Caco-2 (cell line): ENCODE measurements around the gene CACNA1I. TPM values are rescaled to one million over a fixed set of nuclear protein-coding genes. Genes with fewer than 3 reads are reported as not detected.
A peak's percentile ranks its signal among the peaks of the same experiment; 100 is the strongest.

Source experiments
- BruUV-seq: library from RNA; stranded (reverse); fragments of 400-500 nt; replicated peaks from 2 replicates; lab custom pipeline; 2021; lab: Mats Ljungman, UMichigan
- CTCF ChIA-PET: fragments of 300-600 bp; sonication (Branson Sonifier 250); formaldehyde crosslinking; loops from one replicate; lab custom pipeline; 2022; ENCODE audit warnings: antibody characterized with exemption; lab: Charles Lee
- POLR2A ChIA-PET: fragments of 300-600 bp; sonication (Branson Sonifier 250); formaldehyde crosslinking; loops from one replicate; lab custom pipeline; 2022; ENCODE audit warnings: antibody characterized with exemption; lab: Charles Lee
- DNase-seq, 2 experiments: peaks; one replicate each; pipeline versions ENCODE4 v3.0.0 to v3.0.0-alpha.2; 2020 to 2022
- H3K27me3 ChIP-seq: replicated peaks from 2 replicates; pipeline ENCODE4 v1.6.0; 2011; ENCODE audit warnings: low read length; ENCODE audit not compliant: control insufficient read depth, insufficient read depth
- H3K36me3 ChIP-seq: 2 replicates; pipeline ENCODE4 v1.5.1; 2011; ENCODE audit warnings: low read length; ENCODE audit not compliant: control insufficient read depth, insufficient read depth
- H3K4me1 ChIP-seq: fragments of 250-450 bp; sonication (Bioruptor Pico); 2 replicates; pipeline ENCODE4 v1.5.1; 2020; ENCODE audit warnings: mild to moderate bottlenecking
- H3K4me3 ChIP-seq: 2 replicates; pipeline ENCODE4 v1.5.1; 2011; ENCODE audit warnings: low read depth, mild to moderate bottlenecking, control low read depth, low read length
- H3K9me3 ChIP-seq: fragments of 250-450 bp; sonication (Bioruptor Pico); 2 replicates; pipeline ENCODE4 v1.5.1; 2020; ENCODE audit warnings: mild to moderate bottlenecking, moderate library complexity
- H3K27ac Mint-ChIP-seq: one replicate; pipeline ENCODE4 v1.8.0; 2022; ENCODE audit warnings: mixed read lengths; ENCODE audit not compliant: unreplicated experiment
- H3K27me3 Mint-ChIP-seq: one replicate; pipeline ENCODE4 v1.8.0; 2022; ENCODE audit warnings: mixed read lengths; ENCODE audit not compliant: insufficient read depth, unreplicated experiment
- H3K36me3 Mint-ChIP-seq: one replicate; pipeline ENCODE4 v1.8.0; 2022; ENCODE audit warnings: mild to moderate bottlenecking, mixed read lengths; ENCODE audit not compliant: insufficient read depth, unreplicated experiment
- H3K4me1 Mint-ChIP-seq: one replicate; pipeline ENCODE4 v1.8.0; 2022; ENCODE audit warnings: low read depth, mixed read lengths; ENCODE audit not compliant: unreplicated experiment
- H3K4me3 Mint-ChIP-seq: one replicate; pipeline ENCODE4 v1.8.0; 2022; ENCODE audit warnings: mild to moderate bottlenecking, moderate library complexity, mixed read lengths; ENCODE audit not compliant: unreplicated experiment
- H3K9me3 Mint-ChIP-seq: one replicate; pipeline ENCODE4 v1.8.0; 2022; ENCODE audit warnings: mixed read lengths; ENCODE audit not compliant: unreplicated experiment
- intact Hi-C: fragments of 100-400 bp; cut with micrococcal nuclease; formaldehyde crosslinking; loops from one replicate; pipeline ENCODE4 v1.10.0; 2022; ENCODE audit not compliant: unreplicated experiment
- total RNA-seq: library from RNA; stranded (reverse); gene quantifications from 2 replicates; pipeline ENCODE4 v1.2.3, GENCODE V29; 2022
- TF ChIP-seq, protein P1 (sequence below), 2 experiments: fragments of 200-600 bp in 1 of 2; IDR thresholded peaks; 1 replicate in 1 of 2; 2 replicates in 1 of 2; pipeline versions ENCODE4 v1.5.1 to v1.8.0; 2011 to 2022; ENCODE audit warnings: antibody characterized with exemption in 1 of 2, control low read depth in 1 of 2, inconsistent platforms in 1 of 2, low read depth in 1 of 2, low read length in 1 of 2, mild to moderate bottlenecking in 1 of 2, moderate library complexity in 1 of 2; ENCODE audit not compliant: insufficient read depth in 1 of 2, severe bottlenecking in 1 of 2, unreplicated experiment in 1 of 2

Gene CACNA1I
- total RNA-seq, 1 experiment from 2014 or later: not detected

DNA sequence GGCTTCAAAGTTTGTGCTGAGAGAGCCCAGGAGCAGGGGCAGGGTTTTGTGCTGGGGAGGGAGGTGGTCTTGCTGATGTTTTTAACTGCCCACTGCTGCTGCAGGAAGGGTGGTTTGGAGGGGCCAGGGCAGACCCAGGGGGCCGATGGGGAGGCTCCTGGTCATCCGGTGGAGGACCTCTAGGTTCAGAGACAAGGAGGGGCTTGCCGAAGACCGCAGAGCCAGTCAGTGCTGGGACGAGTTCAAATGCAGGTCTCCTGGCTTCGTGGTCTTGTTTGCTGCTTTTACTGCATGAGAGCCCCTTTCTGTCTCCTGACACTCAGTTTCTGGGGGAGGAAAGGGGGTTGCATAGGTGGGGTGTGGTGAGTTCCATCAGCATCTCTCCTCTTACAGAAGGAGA lies 26.0 kb downstream of the CACNA1I start:
- H3K9me3 ChIP-seq: no peaks in the 10 kb centered on the region
- Mint-ChIP-seq H3K36me3 (no peaks in the 10 kb centered on the region), H3K4me1 (peaks cover 6% of the 10 kb centered on the region), H3K27ac (no peak overlapping the region), H3K9me3 (no peaks in the 10 kb centered on the region), H3K27me3 (peaks cover 2% of the 10 kb centered on the region), H3K4me3 (no peak overlapping the region)
- H3K4me1 ChIP-seq: peaks cover 11% of the 10 kb centered on the region
- ChIA-PET CTCF (no interaction called here), POLR2A (no interaction called here)
- TF ChIP-seq, protein P1, sequence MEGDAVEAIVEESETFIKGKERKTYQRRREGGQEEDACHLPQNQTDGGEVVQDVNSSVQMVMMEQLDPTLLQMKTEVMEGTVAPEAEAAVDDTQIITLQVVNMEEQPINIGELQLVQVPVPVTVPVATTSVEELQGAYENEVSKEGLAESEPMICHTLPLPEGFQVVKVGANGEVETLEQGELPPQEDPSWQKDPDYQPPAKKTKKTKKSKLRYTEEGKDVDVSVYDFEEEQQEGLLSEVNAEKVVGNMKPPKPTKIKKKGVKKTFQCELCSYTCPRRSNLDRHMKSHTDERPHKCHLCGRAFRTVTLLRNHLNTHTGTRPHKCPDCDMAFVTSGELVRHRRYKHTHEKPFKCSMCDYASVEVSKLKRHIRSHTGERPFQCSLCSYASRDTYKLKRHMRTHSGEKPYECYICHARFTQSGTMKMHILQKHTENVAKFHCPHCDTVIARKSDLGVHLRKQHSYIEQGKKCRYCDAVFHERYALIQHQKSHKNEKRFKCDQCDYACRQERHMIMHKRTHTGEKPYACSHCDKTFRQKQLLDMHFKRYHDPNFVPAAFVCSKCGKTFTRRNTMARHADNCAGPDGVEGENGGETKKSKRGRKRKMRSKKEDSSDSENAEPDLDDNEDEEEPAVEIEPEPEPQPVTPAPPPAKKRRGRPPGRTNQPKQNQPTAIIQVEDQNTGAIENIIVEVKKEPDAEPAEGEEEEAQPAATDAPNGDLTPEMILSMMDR (IDR thresholded peaks at IDR 0.05; ENCODE audit: insufficient read depth in 1 of 2, low read depth in 1 of 2, low read length in 1 of 2, severe bottlenecking in 1 of 2, unreplicated experiment in 1 of 2): no peak
- intact Hi-C loops: no loop called here
- DNase-seq: no peak
- no TSS peak for BruUV-seq
- no peaks in the 10 kb centered on the region for H3K36me3 ChIP-seq
- H3K4me3 ChIP-seq: no peak overlapping the region
- no peaks in the 10 kb centered on the region for H3K27me3 ChIP-seq

DNA sequence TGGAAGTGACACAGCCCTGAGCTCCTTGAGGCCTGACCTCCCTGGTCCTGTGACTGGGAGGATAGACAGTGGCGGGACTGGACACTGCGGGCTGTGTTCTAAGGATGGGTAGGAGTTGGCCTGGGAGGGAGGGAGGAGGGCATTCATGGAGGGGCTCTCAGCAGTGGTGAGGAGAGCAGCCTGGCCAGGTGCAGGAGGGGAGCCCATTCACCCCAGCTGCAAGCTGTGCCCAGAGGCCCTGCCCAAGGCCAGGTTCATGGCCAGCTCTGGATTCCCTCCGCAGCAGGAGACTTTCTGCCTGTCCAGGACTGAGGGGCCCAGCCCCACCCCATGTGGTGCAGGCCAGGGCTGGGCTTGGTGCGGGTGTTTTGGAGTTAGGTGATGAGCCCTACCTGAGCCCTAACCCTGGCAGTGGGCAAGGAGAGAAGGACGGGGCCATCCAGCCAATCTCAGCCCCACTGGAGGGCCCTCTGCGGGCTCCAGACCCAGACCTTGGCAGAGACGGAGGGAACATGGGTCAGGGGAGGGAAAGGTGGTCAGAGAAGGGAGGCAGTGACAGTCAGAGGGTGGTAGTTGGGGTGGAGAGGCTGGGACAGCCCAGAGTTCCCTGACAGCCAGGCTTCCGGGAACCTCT lies 26.8 kb downstream of the CACNA1I start:
- no TSS peak for BruUV-seq
- Histone ChIP-seq H3K4me3 (no peak overlapping the region), H3K9me3 (no peaks in the 10 kb centered on the region), H3K36me3 (no peaks in the 10 kb centered on the region), H3K27me3 (no peaks in the 10 kb centered on the region), H3K4me1 (peaks cover 8% of the 10 kb centered on the region)
- Mint-ChIP-seq H3K4me1 (peaks cover 6% of the 10 kb centered on the region), H3K36me3 (no peaks in the 10 kb centered on the region), H3K27ac (no peak overlapping the region), H3K27me3 (peaks cover 2% of the 10 kb centered on the region), H3K4me3 (no peak overlapping the region), H3K9me3 (no peaks in the 10 kb centered on the region)
- CTCF ChIA-PET: no interaction called here
- TF ChIP-seq, protein P1 (IDR thresholded peaks at IDR 0.05; ENCODE audit: insufficient read depth in 1 of 2, low read depth in 1 of 2, low read length in 1 of 2, severe bottlenecking in 1 of 2, unreplicated experiment in 1 of 2): no peak
- POLR2A ChIA-PET: no interaction called here
- DNase-seq: no peak
- intact Hi-C loops: no loop called here

DNA sequence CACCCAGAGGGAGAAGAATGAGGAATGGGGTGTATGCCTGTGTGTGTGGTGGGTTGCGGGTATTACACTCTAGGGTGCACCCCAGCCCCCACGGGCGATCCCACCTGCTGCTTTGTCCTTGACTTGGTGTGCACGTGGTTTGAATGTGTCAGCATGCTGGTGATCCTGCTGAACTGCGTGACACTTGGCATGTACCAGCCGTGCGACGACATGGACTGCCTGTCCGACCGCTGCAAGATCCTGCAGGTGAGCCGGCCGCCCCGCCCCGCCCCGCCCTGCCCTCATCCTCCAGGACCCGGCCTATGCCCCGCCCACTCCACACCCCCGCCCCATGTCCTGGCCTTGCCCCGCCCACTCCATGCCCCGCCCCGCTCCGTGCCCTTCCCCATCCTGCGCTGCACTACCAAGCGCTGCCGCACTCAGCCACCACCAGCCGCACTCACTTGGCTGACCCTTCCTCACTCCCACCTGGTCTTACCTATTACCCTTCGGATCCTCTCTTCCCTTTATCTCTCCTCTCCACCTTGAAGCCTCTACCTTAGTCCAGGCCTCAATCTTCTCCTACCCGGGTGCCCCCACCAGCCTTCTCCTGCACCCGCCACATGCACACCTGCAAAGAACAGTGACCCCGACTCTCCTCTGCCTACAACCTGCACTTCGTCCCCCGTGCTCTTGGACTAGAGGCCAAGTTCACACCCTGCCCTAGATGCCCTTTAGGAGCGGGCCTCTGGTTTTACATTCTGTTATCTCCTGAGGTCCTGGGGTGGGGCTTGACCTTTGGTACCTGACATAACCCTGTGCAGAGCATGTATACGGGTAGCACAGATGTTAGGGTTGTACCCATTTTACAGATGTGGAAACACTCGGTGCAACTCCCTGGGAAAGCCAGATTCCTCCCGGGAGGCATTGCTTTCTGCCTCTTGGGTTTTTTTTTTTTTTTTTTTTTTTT lies 27.7 kb downstream of the CACNA1I start:
- BruUV-seq: no TSS peak
- ChIA-PET CTCF (no interaction called here), POLR2A (no interaction called here)
- DNase-seq: peak; percentile 83 to 90
- H3K27me3 Mint-ChIP-seq: peaks cover 2% of the 10 kb centered on the region
- no peaks in the 10 kb centered on the region for H3K36me3 Mint-ChIP-seq
- TF ChIP-seq, protein P1 (IDR thresholded peaks at IDR 0.05; ENCODE audit: insufficient read depth in 1 of 2, low read depth in 1 of 2, low read length in 1 of 2, severe bottlenecking in 1 of 2, unreplicated experiment in 1 of 2): no peak
- peak overlapping the region; percentile 42 for H3K27ac Mint-ChIP-seq
- Histone ChIP-seq H3K9me3 (no peaks in the 10 kb centered on the region), H3K4me1 (peaks cover 8% of the 10 kb centered on the region), H3K36me3 (no peaks in the 10 kb centered on the region), H3K4me3 (no peak overlapping the region), H3K27me3 (no peaks in the 10 kb centered on the region)
- peaks cover 7% of the 10 kb centered on the region for H3K4me1 Mint-ChIP-seq
- no peaks in the 10 kb centered on the region for H3K9me3 Mint-ChIP-seq
- H3K4me3 Mint-ChIP-seq: peak overlapping the region; percentile 3
- intact Hi-C loops: no loop called here
